ENCODE measurements around the gene ECEL1. TPM values are rescaled to one million over a fixed set of nuclear protein-coding genes. Genes with fewer than 3 reads are reported as not detected.

Gene ECEL1
- total RNA-seq, 1 experiment from 2014 or later = 23.3 TPM

DNA sequence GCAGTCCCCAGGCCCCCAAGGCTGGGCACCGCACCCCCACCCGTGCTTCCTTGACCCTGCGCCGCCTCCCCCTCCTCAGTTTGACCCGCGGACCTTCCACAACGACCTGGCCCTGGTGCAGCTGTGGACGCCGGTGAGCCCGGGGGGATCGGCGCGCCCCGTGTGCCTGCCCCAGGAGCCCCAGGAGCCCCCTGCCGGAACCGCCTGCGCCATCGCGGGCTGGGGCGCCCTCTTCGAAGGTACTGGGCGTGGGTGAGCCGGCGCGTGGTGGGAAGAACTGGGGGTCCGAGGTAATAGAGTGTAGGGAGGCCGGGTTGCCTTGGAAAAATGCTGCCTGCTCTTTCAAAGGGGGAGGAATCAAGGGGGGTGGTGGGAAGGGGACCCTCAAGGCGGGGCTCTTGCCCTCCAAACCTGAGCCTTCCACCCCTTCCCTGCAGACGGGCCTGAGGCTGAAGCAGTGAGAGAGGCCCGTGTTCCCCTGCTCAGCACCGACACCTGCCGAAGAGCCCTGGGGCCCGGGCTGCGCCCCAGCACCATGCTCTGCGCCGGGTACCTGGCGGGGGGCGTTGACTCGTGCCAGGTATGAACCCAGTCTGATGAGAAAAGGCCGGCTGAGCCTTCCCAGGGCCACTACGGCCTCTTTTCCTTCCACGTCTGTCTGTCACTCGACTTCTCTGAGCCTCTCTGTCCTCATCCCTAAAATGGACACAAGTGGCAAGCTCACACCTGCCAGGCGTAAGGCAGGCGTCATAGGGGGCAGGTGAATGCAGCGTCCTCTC is 35.2 kb upstream of the ECEL1 start (continued):
- TF ChIP-seq GRHL2 (CRISPR knock-in tag; IDR thresholded peaks at IDR 0.05; ENCODE audit: insufficient replicate concordance, severe bottlenecking) = no peak
- no peak for TF ChIP-seq FOXJ3 (CRISPR knock-in tag; IDR thresholded peaks at IDR 0.05; ENCODE audit: borderline replicate concordance)
- no peak for TF ChIP-seq ZNF671 (CRISPR knock-in tag; IDR thresholded peaks at IDR 0.05)
- TF ChIP-seq, protein P1, sequence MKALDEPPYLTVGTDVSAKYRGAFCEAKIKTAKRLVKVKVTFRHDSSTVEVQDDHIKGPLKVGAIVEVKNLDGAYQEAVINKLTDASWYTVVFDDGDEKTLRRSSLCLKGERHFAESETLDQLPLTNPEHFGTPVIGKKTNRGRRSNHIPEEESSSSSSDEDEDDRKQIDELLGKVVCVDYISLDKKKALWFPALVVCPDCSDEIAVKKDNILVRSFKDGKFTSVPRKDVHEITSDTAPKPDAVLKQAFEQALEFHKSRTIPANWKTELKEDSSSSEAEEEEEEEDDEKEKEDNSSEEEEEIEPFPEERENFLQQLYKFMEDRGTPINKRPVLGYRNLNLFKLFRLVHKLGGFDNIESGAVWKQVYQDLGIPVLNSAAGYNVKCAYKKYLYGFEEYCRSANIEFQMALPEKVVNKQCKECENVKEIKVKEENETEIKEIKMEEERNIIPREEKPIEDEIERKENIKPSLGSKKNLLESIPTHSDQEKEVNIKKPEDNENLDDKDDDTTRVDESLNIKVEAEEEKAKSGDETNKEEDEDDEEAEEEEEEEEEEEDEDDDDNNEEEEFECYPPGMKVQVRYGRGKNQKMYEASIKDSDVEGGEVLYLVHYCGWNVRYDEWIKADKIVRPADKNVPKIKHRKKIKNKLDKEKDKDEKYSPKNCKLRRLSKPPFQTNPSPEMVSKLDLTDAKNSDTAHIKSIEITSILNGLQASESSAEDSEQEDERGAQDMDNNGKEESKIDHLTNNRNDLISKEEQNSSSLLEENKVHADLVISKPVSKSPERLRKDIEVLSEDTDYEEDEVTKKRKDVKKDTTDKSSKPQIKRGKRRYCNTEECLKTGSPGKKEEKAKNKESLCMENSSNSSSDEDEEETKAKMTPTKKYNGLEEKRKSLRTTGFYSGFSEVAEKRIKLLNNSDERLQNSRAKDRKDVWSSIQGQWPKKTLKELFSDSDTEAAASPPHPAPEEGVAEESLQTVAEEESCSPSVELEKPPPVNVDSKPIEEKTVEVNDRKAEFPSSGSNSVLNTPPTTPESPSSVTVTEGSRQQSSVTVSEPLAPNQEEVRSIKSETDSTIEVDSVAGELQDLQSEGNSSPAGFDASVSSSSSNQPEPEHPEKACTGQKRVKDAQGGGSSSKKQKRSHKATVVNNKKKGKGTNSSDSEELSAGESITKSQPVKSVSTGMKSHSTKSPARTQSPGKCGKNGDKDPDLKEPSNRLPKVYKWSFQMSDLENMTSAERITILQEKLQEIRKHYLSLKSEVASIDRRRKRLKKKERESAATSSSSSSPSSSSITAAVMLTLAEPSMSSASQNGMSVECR (CRISPR knock-in tag; IDR thresholded peaks at IDR 0.05; ENCODE audit: borderline replicate concordance) = no peak
- TF ChIP-seq ZNF263 (CRISPR knock-in tag; IDR thresholded peaks at IDR 0.05; ENCODE audit: low read depth) = no peak
- TF ChIP-seq, protein P2, sequence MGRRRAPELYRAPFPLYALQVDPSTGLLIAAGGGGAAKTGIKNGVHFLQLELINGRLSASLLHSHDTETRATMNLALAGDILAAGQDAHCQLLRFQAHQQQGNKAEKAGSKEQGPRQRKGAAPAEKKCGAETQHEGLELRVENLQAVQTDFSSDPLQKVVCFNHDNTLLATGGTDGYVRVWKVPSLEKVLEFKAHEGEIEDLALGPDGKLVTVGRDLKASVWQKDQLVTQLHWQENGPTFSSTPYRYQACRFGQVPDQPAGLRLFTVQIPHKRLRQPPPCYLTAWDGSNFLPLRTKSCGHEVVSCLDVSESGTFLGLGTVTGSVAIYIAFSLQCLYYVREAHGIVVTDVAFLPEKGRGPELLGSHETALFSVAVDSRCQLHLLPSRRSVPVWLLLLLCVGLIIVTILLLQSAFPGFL (CRISPR knock-in tag; IDR thresholded peaks at IDR 0.05; ENCODE audit: borderline replicate concordance) = no peak
- no peak for TF ChIP-seq ZNF396 (CRISPR knock-in tag; IDR thresholded peaks at IDR 0.05; ENCODE audit: borderline replicate concordance)
- no peak for TF ChIP-seq SMAD4 (CRISPR knock-in tag; IDR thresholded peaks at IDR 0.05)
- no peak for TF ChIP-seq TP53 (CRISPR knock-in tag; IDR thresholded peaks at IDR 0.05)
- TF ChIP-seq, protein P3, sequence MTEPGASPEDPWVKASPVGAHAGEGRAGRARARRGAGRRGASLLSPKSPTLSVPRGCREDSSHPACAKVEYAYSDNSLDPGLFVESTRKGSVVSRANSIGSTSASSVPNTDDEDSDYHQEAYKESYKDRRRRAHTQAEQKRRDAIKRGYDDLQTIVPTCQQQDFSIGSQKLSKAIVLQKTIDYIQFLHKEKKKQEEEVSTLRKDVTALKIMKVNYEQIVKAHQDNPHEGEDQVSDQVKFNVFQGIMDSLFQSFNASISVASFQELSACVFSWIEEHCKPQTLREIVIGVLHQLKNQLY (CRISPR knock-in tag; IDR thresholded peaks at IDR 0.05) = no peak

DNA sequence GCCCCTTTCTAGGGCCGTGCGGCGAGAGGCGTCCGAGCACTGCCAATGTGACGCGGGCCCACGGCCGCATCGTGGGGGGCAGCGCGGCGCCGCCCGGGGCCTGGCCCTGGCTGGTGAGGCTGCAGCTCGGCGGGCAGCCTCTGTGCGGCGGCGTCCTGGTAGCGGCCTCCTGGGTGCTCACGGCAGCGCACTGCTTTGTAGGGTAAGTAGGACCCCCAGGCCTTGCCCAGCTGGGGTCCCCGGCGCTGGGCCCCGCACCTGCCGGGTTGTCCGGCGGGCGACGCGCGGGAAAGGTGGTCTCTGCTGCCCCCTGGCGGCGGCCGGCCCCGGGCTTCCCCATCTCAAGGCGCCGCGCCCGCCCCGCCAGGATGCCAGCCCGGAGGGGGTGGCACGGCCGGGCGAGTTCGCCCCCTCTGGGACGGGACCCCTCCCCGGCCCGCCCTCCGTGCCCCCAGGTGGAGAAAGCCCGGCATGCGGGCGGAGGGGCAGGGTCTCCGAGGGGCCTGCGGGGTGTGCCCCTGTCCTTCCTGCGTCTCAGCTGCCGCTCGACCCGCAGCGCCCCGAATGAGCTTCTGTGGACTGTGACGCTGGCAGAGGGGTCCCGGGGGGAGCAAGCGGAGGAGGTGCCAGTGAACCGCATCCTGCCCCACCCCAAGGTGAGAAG is 34.5 kb upstream of the ECEL1 start:
- TF ChIP-seq, protein P4, sequence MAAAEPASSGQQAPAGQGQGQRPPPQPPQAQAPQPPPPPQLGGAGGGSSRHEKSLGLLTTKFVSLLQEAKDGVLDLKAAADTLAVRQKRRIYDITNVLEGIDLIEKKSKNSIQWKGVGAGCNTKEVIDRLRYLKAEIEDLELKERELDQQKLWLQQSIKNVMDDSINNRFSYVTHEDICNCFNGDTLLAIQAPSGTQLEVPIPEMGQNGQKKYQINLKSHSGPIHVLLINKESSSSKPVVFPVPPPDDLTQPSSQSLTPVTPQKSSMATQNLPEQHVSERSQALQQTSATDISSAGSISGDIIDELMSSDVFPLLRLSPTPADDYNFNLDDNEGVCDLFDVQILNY (CRISPR knock-in tag; IDR thresholded peaks at IDR 0.05) = 0 out of 2 replicates have a peak, but pooled peaks have one; percentile 37
- TF ChIP-seq ZNF423 (CRISPR knock-in tag; IDR thresholded peaks at IDR 0.05) (peak; percentile 87), ELF4 (CRISPR knock-in tag; IDR thresholded peaks at IDR 0.05; ENCODE audit: low read depth) (no peak), NFE2L1 (CRISPR knock-in tag; IDR thresholded peaks at IDR 0.05) (no peak)
- TF ChIP-seq, protein P5, sequence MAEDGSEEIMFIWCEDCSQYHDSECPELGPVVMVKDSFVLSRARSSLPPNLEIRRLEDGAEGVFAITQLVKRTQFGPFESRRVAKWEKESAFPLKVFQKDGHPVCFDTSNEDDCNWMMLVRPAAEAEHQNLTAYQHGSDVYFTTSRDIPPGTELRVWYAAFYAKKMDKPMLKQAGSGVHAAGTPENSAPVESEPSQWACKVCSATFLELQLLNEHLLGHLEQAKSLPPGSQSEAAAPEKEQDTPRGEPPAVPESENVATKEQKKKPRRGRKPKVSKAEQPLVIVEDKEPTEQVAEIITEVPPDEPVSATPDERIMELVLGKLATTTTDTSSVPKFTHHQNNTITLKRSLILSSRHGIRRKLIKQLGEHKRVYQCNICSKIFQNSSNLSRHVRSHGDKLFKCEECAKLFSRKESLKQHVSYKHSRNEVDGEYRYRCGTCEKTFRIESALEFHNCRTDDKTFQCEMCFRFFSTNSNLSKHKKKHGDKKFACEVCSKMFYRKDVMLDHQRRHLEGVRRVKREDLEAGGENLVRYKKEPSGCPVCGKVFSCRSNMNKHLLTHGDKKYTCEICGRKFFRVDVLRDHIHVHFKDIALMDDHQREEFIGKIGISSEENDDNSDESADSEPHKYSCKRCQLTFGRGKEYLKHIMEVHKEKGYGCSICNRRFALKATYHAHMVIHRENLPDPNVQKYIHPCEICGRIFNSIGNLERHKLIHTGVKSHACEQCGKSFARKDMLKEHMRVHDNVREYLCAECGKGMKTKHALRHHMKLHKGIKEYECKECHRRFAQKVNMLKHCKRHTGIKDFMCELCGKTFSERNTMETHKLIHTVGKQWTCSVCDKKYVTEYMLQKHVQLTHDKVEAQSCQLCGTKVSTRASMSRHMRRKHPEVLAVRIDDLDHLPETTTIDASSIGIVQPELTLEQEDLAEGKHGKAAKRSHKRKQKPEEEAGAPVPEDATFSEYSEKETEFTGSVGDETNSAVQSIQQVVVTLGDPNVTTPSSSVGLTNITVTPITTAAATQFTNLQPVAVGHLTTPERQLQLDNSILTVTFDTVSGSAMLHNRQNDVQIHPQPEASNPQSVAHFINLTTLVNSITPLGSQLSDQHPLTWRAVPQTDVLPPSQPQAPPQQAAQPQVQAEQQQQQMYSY (CRISPR knock-in tag; IDR thresholded peaks at IDR 0.05) = no peak
- TF ChIP-seq, protein P6, sequence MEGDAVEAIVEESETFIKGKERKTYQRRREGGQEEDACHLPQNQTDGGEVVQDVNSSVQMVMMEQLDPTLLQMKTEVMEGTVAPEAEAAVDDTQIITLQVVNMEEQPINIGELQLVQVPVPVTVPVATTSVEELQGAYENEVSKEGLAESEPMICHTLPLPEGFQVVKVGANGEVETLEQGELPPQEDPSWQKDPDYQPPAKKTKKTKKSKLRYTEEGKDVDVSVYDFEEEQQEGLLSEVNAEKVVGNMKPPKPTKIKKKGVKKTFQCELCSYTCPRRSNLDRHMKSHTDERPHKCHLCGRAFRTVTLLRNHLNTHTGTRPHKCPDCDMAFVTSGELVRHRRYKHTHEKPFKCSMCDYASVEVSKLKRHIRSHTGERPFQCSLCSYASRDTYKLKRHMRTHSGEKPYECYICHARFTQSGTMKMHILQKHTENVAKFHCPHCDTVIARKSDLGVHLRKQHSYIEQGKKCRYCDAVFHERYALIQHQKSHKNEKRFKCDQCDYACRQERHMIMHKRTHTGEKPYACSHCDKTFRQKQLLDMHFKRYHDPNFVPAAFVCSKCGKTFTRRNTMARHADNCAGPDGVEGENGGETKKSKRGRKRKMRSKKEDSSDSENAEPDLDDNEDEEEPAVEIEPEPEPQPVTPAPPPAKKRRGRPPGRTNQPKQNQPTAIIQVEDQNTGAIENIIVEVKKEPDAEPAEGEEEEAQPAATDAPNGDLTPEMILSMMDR (IDR thresholded peaks at IDR 0.05) = peak; percentile 96
- ChIA-PET POLR2A (interaction anchor here (0.6 to 0.8 kb wide), 2 partner anchors 29 to 76 kb away, joined by 3 read pairs; partner anchors contain the start of genes EIF4E2 and TIGD1), CTCF (interaction anchor here (0.6 to 6.5 kb wide), 37 partner anchors 11 to 621 kb away, joined by 3 to 104 read pairs (median 6); partner anchors contain the start of genes CHRNG and ECEL1)
- Mint-ChIP-seq H3K9me3 (no peaks in the 10 kb centered on the region), H3K27ac (no peak overlapping the region), H3K4me3 (0 out of 2 replicates have a peak overlapping the region, but pooled peaks have one; percentile 37), H3K27me3 (ENCODE audit: low read depth) (peaks cover 38% of the 10 kb centered on the region), H3K4me1 (peaks cover 6% of the 10 kb centered on the region; the same call in 1 of the 2 replicates), H3K36me3 (no peaks in the 10 kb centered on the region)
- DNase-seq (ENCODE audit: low spot score) (peak; percentile 71), ATAC-seq (peak; percentile 14)
